Nucleus accumbens (tissue), 56 donors: ENCODE data around the gene GTF3C1.
"Not testable (repeated sequence)": the region's sequence is repeated elsewhere in the genome, so short reads cannot be mapped to it uniquely, and the experiment has no call there.

Experiments used
- DNase-seq, 56 donors: peaks; one replicate each; lab custom pipeline; 2025; lab: John Stamatoyannopoulos, UW

The GTF3C1 gene

GRCh38 chr16:27449434-27450195 is 100.1 kb downstream of the GTF3C1 start:
- DNase-seq: no peak

- no peak for DNase-seq
Measured at GRCh38 chr16:27448532-27449433, 100.9 kb downstream of the GTF3C1 start.

- no peak for DNase-seq
Measured at GRCh38 chr16:27447301-27447700, 102.4 kb downstream of the GTF3C1 start.

- DNase-seq: no peak
Measured at GRCh38 chr16:27446721-27447120, 103.0 kb downstream of the GTF3C1 start.

GRCh38 chr16:27445502-27446175 is 104.1 kb downstream of the GTF3C1 start:
- no peak for DNase-seq

GRCh38 chr16:27444470-27444869 is 105.2 kb downstream of the GTF3C1 start:
- DNase-seq: no peak

GRCh38 chr16:27444015-27444414 is 105.7 kb downstream of the GTF3C1 start:
- DNase-seq: no peak

GRCh38 chr16:27441998-27442397 is 107.7 kb downstream of the GTF3C1 start:
- no peak for DNase-seq

- DNase-seq: no peak
Measured at GRCh38 chr16:27441276-27441675, 108.4 kb downstream of the GTF3C1 start.

- no peak for DNase-seq
Measured at GRCh38 chr16:27439271-27440018, 110.3 kb downstream of the GTF3C1 start.

GRCh38 chr16:27437946-27438345 is 111.8 kb downstream of the GTF3C1 start:
- DNase-seq: no peak

GRCh38 chr16:27436921-27437650 is 112.6 kb downstream of the GTF3C1 start:
- DNase-seq: no peak

- no peak for DNase-seq
Measured at GRCh38 chr16:27436065-27436464, 113.6 kb downstream of the GTF3C1 start.

GRCh38 chr16:27435146-27435545 is 114.6 kb downstream of the GTF3C1 start:
- not testable (repeated sequence) for DNase-seq

- no peak for DNase-seq
Measured at GRCh38 chr16:27434141-27435051, 115.3 kb downstream of the GTF3C1 start.

GRCh38 chr16:27433636-27434035 is 116.1 kb downstream of the GTF3C1 start:
- no peak for DNase-seq

GRCh38 chr16:27433191-27433590 is 116.5 kb downstream of the GTF3C1 start:
- DNase-seq: not testable (repeated sequence)

- no peak for DNase-seq
Measured at GRCh38 chr16:27432558-27432957, 117.2 kb downstream of the GTF3C1 start.
